Measurements from ENCODE around the gene MLEC.
A peak's percentile ranks its signal among the peaks of the same experiment; 100 is the strongest.

Gene MLEC, protein sequence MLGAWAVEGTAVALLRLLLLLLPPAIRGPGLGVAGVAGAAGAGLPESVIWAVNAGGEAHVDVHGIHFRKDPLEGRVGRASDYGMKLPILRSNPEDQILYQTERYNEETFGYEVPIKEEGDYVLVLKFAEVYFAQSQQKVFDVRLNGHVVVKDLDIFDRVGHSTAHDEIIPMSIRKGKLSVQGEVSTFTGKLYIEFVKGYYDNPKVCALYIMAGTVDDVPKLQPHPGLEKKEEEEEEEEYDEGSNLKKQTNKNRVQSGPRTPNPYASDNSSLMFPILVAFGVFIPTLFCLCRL

DNA sequence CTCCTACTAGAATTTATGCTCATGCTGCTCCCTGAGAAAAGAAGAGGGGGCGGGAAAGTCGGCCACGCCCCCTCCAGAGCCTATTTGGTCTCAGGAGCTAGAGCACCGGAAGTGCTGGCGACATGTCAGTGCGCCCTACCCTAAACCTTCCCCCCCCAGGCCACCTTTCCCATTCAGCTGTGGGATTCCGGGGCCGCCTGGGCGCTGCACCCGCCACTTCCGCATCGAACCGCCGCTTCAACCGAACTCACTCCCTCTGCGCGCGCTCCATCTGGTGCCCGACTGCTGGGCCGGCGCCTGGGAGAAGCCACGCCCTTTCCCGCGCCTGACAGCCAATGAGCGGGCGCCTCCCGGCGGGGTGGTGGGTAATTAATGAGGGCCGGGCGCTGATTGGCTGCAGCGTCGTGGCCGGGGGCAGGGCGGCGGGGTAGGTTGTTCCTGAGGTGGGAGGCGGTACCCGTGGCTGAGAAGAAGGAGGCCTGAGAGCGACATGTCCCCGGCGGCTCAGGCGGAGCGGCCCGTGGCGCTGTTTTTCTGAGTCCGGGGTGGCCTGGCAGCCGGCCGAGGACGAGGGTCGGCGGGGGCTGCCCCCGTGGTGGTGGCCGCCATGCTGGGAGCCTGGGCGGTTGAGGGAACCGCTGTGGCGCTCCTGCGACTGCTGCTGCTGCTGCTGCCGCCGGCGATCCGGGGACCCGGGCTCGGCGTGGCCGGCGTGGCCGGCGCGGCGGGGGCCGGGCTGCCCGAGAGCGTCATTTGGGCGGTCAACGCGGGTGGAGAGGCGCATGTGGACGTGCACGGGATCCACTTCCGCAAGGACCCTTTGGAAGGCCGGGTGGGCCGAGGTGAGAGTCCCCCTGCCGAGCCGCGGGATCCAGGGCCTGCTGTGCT, at the start of gene MLEC:
Gene MLEC, plus strand, starts transcription at position 460 of the 888 bp plus-strand sequence. Its CDS starts 148 bp downstream, at position 608.
- Histone ChIP-seq H4K20me1 (ENCODE audit: insufficient read depth, low read length) (no peaks in the 10 kb centered on the region), H3K27ac (ENCODE audit: low read depth, low read length, poor library complexity, severe bottlenecking) (peak within 1 kb of the TSS; percentile 89), H2AFZ (ENCODE audit: low read length) (peak within 1 kb of the TSS; percentile 53; the same call in 1 of the 2 replicates), H3K27me3 (ENCODE audit: insufficient read depth, low read length) (no peaks in the 10 kb centered on the region), H3K9me3 (ENCODE audit: low read length) (no peaks in the 10 kb centered on the region), H3F3A (ENCODE audit: insufficient read depth, low read length) (0 out of 2 replicates have a peak, but pooled peaks cover 4% of the 10 kb centered on the region), H3K36me3 (ENCODE audit: insufficient read depth, low read length) (no peaks in the 10 kb centered on the region), H3K4me1 (ENCODE audit: insufficient read depth, low read length, severe bottlenecking) (peaks cover 35% of the 10 kb centered on the region), H3K4me3 (ENCODE audit: low read depth, low read length, poor library complexity, severe bottlenecking) (peak within 1 kb of the TSS; percentile 72), H3K79me2 (ENCODE audit: insufficient read depth, low read length) (peaks cover 45% of the 10 kb centered on the region), H3K9ac (ENCODE audit: low read length) (peak within 1 kb of the TSS; percentile 74), H3K4me2 (ENCODE audit: low read length) (peak within 1 kb of the TSS; percentile 90), H3K9me2 (ENCODE audit: low read depth, low read length) (no peaks in the 10 kb centered on the region)
- TF ChIP-seq, protein P1, sequence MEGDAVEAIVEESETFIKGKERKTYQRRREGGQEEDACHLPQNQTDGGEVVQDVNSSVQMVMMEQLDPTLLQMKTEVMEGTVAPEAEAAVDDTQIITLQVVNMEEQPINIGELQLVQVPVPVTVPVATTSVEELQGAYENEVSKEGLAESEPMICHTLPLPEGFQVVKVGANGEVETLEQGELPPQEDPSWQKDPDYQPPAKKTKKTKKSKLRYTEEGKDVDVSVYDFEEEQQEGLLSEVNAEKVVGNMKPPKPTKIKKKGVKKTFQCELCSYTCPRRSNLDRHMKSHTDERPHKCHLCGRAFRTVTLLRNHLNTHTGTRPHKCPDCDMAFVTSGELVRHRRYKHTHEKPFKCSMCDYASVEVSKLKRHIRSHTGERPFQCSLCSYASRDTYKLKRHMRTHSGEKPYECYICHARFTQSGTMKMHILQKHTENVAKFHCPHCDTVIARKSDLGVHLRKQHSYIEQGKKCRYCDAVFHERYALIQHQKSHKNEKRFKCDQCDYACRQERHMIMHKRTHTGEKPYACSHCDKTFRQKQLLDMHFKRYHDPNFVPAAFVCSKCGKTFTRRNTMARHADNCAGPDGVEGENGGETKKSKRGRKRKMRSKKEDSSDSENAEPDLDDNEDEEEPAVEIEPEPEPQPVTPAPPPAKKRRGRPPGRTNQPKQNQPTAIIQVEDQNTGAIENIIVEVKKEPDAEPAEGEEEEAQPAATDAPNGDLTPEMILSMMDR (IDR thresholded peaks at IDR 0.05; ENCODE audit: low read length), result no peak; the same call in 1 of the 2 replicates
- no peak for TF ChIP-seq EZH2 (IDR thresholded peaks at IDR 0.05; ENCODE audit: borderline replicate concordance, low read length)

- H3K4me2 ChIP-seq (ENCODE audit: low read length), result peak within 1 kb of the TSS; percentile 91
- no peaks in the 10 kb centered on the region for H3K79me2 ChIP-seq (ENCODE audit: insufficient read depth, low read length)
- peak within 1 kb of the TSS; percentile 81; the same call in 1 of the 2 replicates for H2AFZ ChIP-seq (ENCODE audit: low read length)
- no peaks in the 10 kb centered on the region for H4K20me1 ChIP-seq (ENCODE audit: insufficient read depth, low read length)
- no peak for TF ChIP-seq EZH2 (IDR thresholded peaks at IDR 0.05; ENCODE audit: borderline replicate concordance, low read length)
- TF ChIP-seq, protein P1 (IDR thresholded peaks at IDR 0.05; ENCODE audit: low read length), result peak; percentile 41
- no peaks in the 10 kb centered on the region for H3K36me3 ChIP-seq (ENCODE audit: insufficient read depth, low read length)
- H3K27me3 ChIP-seq (ENCODE audit: insufficient read depth, low read length), result peaks cover 13% of the 10 kb centered on the region
- H3K9ac ChIP-seq (ENCODE audit: low read length), result peak within 1 kb of the TSS; percentile 56
- H3F3A ChIP-seq (ENCODE audit: insufficient read depth, low read length), result no peaks in the 10 kb centered on the region
- H3K4me1 ChIP-seq (ENCODE audit: insufficient read depth, low read length, severe bottlenecking), result peaks cover 14% of the 10 kb centered on the region
- H3K27ac ChIP-seq (ENCODE audit: low read depth, low read length, poor library complexity, severe bottlenecking), result no peak within 1 kb of the TSS
- H3K9me3 ChIP-seq (ENCODE audit: low read length), result no peaks in the 10 kb centered on the region
- peak within 1 kb of the TSS; percentile 58 for H3K4me3 ChIP-seq (ENCODE audit: low read depth, low read length, poor library complexity, severe bottlenecking)
- H3K9me2 ChIP-seq (ENCODE audit: low read depth, low read length), result no peaks in the 10 kb centered on the region
These were observed 46.9 kb upstream of the MLEC start, which contains the start of gene CABP1 for GRCh38 chr12:120639771-120640721. Gene CABP1 (plus strand): TSS chr12:120640626. CDS start chr12:120640686, 60 bp downstream.

Measured in OCI-LY1 (cell line).